Epithelial cell of prostate (primary cell): ENCODE results near the gene GANC.

Experiments used
- DNase-seq: peaks from one replicate; pipeline ENCODE4 v3.0.0-alpha.2; 2011; ENCODE audit warnings: low read depth, low spot score
- H3K27ac ChIP-seq: fragments of 450-650 bp; 2 replicates; pipeline ENCODE4 v1.5.1; 2017; ENCODE audit warnings: mild to moderate bottlenecking

The GANC gene

GRCh38 chr15:42368096-42368495, 95.1 kb downstream of the GANC start:
- no peak overlapping the region for H3K27ac ChIP-seq
- DNase-seq: no peak

- H3K27ac ChIP-seq: no peak overlapping the region
- DNase-seq: no peak
Observed at GRCh38 chr15:42371096-42371495, 98.1 kb downstream of the GANC start.

GRCh38 chr15:42373274-42373673, 100.3 kb downstream of the GANC start:
- no peak for DNase-seq
- H3K27ac ChIP-seq: no peak overlapping the region

GRCh38 chr15:42373936-42374335, 100.9 kb downstream of the GANC start:
- DNase-seq: no peak
- H3K27ac ChIP-seq: no peak overlapping the region

- no peak for DNase-seq
- H3K27ac ChIP-seq: no peak overlapping the region
Observed at GRCh38 chr15:42374810-42375209, 101.8 kb downstream of the GANC start.

GRCh38 chr15:42375252-42375651, 102.3 kb downstream of the GANC start:
- no peak for DNase-seq
- H3K27ac ChIP-seq: no peak overlapping the region

- DNase-seq: no peak
- H3K27ac ChIP-seq: no peak overlapping the region
Observed at GRCh38 chr15:42375941-42376340, 102.9 kb downstream of the GANC start.

GRCh38 chr15:42378011-42378410, 105.0 kb downstream of the GANC start:
- H3K27ac ChIP-seq: no peak overlapping the region
- DNase-seq: no peak

- no peak for DNase-seq
- H3K27ac ChIP-seq: no peak overlapping the region
Observed at GRCh38 chr15:42384597-42384996, 111.6 kb downstream of the GANC start.

GRCh38 chr15:42385206-42385979, 112.4 kb downstream of the GANC start:
- DNase-seq: no peak

GRCh38 chr15:42385980-42386700, 113.1 kb downstream of the GANC start:
- H3K27ac ChIP-seq: no peak overlapping the region
- no peak for DNase-seq

More at GRCh38 chr15:42385206-42385979, 112.4 kb downstream of the GANC start:
- H3K27ac ChIP-seq: no peak overlapping the region

GRCh38 chr15:42387603-42388002, 114.6 kb downstream of the GANC start:
- no peak overlapping the region for H3K27ac ChIP-seq
- no peak for DNase-seq

- DNase-seq: no peak
- H3K27ac ChIP-seq: no peak overlapping the region
Observed at GRCh38 chr15:42392309-42393024, 119.5 kb downstream of the GANC start.

GRCh38 chr15:42394106-42394505, 121.1 kb downstream of the GANC start:
- no peak overlapping the region for H3K27ac ChIP-seq
- DNase-seq: no peak

- DNase-seq: no peak
- no peak overlapping the region for H3K27ac ChIP-seq
Observed at GRCh38 chr15:42395838-42396237, 122.8 kb downstream of the GANC start.

- no peak overlapping the region for H3K27ac ChIP-seq
- no peak for DNase-seq
Observed at GRCh38 chr15:42401544-42402454, 128.8 kb downstream of the GANC start.

- no peak overlapping the region for H3K27ac ChIP-seq
- no peak for DNase-seq
Observed at GRCh38 chr15:42402455-42403205, 129.6 kb downstream of the GANC start.

GRCh38 chr15:42403389-42403788, 130.4 kb downstream of the GANC start:
- H3K27ac ChIP-seq: no peak overlapping the region
- DNase-seq: no peak

- no peak overlapping the region for H3K27ac ChIP-seq
- DNase-seq: no peak
Observed at GRCh38 chr15:42404461-42405235, 131.6 kb downstream of the GANC start.
